ENCODE measurements around the gene LAMB3. TPM values are rescaled to one million over a fixed set of nuclear protein-coding genes. Genes with fewer than 3 reads are reported as not detected.
"Not testable (repeated sequence)": the region's sequence is repeated elsewhere in the genome, so short reads cannot be mapped to it uniquely, and the experiment has no call there.

Gene LAMB3
- 76.7 TPM for total RNA-seq

DNA sequence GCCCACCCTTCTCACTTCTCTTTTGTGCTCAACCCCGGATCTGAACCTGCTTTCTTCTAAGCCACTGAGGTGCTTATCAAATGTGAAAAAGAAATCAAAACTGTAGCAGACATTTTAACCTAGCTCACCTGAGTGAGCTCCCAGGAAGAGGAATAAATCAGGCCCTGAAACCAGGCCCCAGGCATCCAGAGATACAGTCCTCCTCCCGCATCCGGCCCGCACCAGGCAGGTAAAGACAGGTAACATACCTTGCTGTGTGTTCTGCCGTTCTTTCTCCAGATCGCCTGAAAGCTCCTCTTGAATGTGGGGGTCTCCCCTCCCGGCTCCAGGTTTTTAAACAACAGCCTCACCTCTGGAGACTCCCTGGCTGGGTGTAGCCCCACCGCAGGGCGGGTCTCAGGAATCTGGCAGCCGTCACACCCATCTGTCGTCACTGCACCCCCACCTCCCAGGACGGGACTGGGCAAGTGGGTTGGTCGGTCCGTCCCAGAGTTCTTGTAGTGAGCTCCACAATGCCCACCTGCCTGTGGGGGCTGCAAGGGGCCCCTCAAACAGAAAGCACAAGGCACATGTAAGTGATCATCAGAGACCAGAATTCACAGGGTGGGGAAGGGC lies at the start of gene LAMB3:
Gene LAMB3, minus strand, starts transcription at position 305 of the 615 bp plus-strand sequence. CDS start 1,481 bp downstream, outside the sequence.
- ATAC-seq: peak; percentile 75

- ATAC-seq: not testable (repeated sequence)
Observed at GRCh38 chr1:209700686-209701085, 48.5 kb upstream of the LAMB3 start.

DNA sequence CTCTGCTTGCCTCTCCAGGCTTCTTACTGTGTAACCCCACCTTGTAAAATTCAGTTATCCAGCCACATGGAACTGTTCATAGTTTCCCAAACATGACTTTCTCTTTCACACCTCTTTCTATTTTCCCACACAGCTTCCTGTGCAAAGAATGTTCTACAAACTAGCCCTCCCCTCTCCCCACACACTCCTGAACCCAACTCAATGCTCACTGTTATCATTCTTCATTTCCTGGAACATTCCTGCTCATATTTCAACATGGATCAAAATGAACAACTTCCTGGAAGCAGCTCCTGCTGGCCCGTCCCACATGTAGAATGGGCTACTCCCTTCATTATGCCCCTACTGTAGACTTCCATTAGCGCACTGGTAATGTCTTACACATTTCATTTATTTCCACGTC lies 44.9 kb upstream of the LAMB3 start:
- no peak for ATAC-seq

GRCh38 chr1:209696673-209697072 lies 44.4 kb upstream of the LAMB3 start:
- ATAC-seq: no peak

DNA sequence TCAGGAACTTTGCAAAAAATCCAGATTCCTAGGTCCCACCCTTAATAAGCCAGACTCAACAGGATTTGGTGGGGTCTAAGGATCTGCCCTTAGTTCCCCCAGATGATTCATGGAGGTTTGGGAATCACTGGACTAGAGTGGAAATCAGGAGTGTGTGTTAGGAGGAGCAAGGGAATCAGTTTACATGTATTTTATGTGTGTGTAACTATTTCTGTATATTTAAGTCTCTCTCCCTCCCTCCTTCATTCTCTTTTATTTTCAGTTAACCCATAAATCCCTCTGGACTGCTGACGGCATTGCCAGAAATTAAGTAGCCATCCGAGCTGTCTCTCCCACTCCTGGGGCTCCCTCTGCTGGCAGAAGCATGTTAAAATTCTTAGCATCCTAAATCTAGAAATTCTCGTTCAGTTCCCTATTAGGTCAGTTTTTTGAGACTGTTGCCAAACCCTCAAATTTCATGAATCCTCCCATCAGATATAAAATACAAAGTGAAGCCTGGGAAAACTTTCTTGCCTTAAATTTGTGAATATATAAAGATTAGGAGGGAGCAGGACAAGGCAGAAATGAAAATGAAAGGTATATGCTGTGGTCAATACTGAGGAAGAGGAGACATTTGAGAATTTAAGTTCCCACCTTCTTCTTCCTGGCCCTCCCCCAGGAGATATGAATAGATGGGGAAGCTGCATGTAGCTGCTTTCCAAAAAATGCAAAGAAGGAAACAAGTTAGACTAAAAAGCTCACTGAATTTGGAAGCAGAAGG lies 40.7 kb upstream of the LAMB3 start:
- peak; percentile 64 for ATAC-seq

- ATAC-seq: no peak
Observed at GRCh38 chr1:209692296-209692695, 40.1 kb upstream of the LAMB3 start.

DNA sequence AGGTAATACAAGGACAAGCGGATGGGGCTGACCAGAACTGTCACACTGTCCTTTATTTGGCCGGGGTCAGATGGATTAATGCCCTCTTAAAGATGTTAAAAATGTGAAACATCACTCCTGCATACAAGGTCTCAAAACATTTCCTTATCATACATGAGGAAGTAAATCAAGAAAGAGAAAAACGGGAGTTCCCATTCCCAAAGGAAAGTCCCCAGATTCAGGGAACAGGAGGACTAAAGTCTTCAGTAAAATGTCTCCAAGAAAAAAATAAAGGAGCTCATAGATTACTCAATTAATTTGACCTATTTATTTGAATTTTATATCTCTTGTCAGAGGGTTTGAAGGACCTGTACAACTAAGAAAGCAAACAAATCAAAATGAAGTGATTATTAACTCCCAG lies 39.0 kb upstream of the LAMB3 start:
- no peak for ATAC-seq

GRCh38 chr1:209689477-209689876 lies 37.3 kb upstream of the LAMB3 start:
- peak; percentile 78 for ATAC-seq

DNA sequence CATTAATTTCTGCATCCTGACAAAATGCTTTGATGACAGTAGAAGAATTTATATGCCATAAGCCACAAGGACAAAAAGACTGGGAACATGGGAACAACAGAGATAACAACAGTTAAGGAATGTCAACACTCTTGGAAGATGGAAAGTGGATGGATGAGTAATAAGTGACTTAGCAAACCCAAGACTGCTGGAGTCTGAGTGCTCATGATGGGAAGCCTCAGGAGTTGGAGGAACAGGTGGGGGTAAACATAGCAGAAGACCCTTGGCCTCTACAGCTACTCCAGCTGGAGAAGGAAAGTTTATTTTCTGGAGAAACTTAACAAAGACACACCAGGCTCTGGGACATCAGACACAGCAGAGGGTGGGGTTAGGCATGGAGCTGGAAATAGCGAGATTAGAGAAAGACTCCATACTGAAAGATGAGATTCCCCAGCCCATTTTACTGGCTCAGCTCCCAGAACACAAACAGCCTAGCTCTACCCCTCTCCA lies 36.6 kb upstream of the LAMB3 start:
- no peak for ATAC-seq

- no peak for ATAC-seq
Observed at GRCh38 chr1:209686322-209686721, 34.1 kb upstream of the LAMB3 start.

DNA sequence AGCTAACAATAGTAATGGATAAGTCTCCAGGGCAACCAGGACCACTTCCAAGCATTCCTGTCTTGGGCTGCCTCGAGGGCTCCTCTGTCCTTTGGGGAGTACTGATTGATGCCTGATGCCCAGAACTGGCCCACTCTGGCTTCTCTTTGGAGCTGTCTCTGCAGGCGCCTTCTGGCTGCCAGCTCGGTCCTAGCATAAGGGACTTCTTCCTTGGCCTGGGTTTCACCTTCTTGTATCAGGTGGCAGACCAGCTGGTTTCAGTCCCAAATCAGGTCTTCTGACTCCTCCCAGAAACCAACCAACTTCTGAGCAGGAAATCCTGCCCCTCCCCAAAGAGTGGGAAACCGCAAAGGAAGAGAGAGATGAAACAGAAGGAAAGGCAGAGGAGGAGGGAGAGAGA lies 33.6 kb upstream of the LAMB3 start:
- ATAC-seq: no peak

GRCh38 chr1:209678981-209679539 lies 26.8 kb upstream of the LAMB3 start:
- no peak for ATAC-seq

DNA sequence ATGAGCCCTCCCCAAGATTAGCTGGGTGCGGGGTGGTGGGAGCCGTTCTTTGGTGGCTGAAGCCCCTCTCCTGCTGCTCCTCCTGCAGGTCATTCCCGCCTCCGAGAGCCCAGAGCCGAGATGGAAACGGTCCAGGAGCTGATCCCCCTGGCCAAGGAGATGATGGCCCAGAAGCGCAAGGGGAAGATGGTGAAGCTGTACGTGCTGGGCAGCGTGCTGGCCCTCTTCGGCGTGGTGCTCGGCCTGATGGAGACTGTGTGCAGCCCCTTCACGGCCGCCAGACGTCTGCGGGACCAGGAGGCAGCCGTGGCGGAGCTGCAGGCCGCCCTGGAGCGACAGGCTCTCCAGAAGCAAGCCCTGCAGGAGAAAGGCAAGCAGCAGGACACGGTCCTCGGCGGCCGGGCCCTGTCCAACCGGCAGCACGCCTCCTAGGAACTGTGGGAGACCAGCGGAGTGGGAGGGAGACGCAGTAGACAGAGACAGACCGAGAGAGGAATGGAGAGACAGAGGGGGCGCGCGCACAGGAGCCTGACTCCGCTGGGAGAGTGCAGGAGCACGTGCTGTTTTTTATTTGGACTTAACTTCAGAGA lies 23.4 kb upstream of the LAMB3 start:
- peak; percentile 34 for ATAC-seq

DNA sequence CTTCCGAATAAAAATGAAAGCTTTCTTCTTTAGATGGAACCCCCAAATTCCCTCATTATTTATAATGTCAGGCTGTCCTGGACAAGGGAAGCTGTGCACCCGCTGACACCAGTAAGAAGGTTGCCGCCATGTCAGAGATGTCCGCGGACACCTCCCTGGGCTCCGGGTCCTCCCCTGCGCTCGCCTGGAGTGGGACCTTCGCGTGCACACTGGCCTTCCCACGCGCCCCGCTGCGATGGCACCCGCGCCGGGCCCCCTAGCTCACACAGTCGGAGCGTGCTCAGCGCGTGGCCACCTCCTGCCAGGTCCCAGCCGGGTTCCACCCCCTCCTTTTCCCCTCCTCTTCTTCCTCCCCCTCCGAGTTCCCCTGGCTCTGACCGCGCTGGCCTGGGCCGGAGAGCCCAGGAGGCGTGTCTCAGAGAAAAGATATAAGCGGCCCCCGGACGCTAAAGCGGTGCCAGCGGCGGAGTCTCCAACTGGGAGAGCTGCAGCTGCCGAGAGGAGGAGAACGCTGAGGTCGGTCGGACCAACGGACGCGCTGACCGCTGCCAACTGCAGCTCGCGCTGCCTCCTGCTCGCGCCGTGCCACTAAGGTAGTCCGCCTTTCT lies 22.8 kb upstream of the LAMB3 start, which contains the start of gene G0S2:
Gene G0S2, plus strand, starts transcription at position 456 of the 608 bp plus-strand sequence. CDS start 273 bp downstream, outside the sequence.
- ATAC-seq: peak; percentile 51

GRCh38 chr1:209673631-209674417 lies 21.6 kb upstream of the LAMB3 start:
- no peak for ATAC-seq

DNA sequence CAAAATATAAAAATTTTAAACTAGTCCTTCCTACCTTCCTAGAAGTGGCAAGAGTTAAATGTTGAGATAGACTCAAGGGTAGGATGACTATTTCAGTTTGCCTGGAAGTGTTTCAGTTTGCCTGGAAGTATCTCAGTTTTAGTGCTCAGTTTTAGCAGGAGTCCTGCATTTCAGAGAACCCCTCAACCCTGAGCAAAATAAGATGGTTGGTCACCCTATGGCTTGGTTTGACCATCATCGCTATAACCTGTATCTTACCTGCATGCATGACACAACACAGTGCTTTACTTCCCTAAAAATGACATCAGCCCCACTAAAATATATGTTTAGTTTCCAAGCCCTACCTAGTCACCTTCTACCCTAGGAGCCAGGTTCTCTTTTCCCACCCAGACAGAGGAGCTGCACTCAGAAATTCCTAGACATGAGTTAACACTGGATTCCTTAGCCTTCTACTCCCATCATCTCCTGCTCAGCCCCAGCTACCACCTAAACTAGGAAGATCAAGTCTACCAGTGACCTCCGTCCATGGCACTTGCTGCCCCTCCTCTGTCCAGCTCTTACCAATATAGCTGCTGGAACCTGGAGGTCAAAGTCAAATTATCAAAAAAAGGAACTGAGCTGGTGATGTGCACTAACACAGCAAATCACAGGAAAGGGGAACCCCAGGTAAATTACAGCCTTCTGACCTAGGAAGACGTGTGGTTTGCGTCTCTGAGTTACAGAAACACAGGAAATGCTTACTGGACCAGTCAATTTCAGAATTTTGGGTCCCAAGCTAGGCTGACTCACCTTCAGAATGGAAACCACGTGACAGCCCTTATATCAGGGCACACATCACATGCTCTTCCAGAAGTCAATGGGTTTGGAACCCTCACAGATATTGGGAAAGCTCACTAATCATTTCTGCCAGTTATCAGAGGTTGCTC lies 20.7 kb upstream of the LAMB3 start:
- ATAC-seq: peak; percentile 9

- ATAC-seq: no peak
Observed at GRCh38 chr1:209670441-209671082, 18.3 kb upstream of the LAMB3 start.

DNA sequence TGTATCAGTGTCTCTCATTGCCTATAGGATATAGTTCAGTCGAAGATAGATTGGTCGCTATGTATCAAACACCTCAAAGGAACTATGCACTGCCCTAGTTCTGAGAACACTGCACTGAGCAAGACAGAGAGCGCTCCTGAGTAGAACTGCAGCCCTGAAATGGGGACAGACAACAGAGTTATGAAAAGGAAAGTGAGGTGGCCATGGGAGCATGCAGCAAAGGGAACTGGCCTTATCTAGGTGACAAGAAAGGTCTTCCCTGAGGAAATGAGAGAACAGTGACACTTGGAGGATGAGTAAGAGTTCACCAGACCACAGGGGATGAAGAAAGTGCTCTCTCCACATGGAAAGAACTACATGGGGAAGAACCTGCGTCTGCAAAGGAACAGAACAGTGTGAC lies 15.5 kb upstream of the LAMB3 start:
- no peak for ATAC-seq

DNA sequence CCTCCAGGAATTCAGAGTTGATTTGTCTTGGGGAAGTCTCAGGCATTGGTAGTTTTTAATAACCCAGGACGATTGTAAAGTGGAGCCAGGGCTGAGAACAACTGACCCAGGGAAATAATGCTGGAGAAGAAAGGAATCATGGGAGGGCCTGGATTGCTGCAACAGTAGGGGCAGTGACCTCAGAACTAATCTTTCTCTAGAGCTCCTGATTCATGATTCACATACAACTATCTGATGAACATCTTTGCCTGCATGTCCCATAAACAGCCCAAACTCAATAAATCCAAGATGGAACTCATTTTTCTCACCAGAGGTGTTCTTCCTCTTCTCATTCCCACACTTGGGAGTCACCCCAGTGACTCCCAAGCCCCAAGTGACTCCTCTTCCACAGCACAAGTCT lies 14.9 kb upstream of the LAMB3 start:
- no peak for ATAC-seq

- no peak for ATAC-seq
Observed at GRCh38 chr1:209662879-209663327, 10.7 kb upstream of the LAMB3 start.
